ENCODE data around the gene BRAF. TPM values are rescaled to one million over a fixed set of nuclear protein-coding genes. Genes with fewer than 3 reads are reported as not detected.

The BRAF gene
- total RNA-seq, 3 donors from 2014 or later: 25.5 to 44.2 (median 29.2) TPM

- Histone ChIP-seq H3K36me3 (ENCODE audit: low read depth) (no peaks in the 10 kb centered on the region), H3K9me3 (no peaks in the 10 kb centered on the region), H3K4me1 (ENCODE audit: low read depth) (peaks cover 7% of the 10 kb centered on the region), H3K4me3 (no peak overlapping the region)
- no peak for DNase-seq
- intact Hi-C loops (cut with DNase I, micrococcal nuclease): no loop called here
- TF ChIP-seq CTCF (IDR thresholded peaks at IDR 0.05): no peak
- ATAC-seq: no peak
These were observed 233.2 kb downstream of the BRAF start for GRCh38 chr7:140691376-140692045.

- no peak for TF ChIP-seq CTCF (IDR thresholded peaks at IDR 0.05)
- no peak for DNase-seq
- Histone ChIP-seq H3K4me3 (no peak overlapping the region), H3K4me1 (ENCODE audit: low read depth) (no peaks in the 10 kb centered on the region), H3K36me3 (ENCODE audit: low read depth) (no peaks in the 10 kb centered on the region), H3K9me3 (no peaks in the 10 kb centered on the region)
- no peak for ATAC-seq
- intact Hi-C loops (cut with DNase I, micrococcal nuclease): no loop called here
These were observed 235.3 kb downstream of the BRAF start for GRCh38 chr7:140689199-140690152.

- Histone ChIP-seq H3K36me3 (ENCODE audit: low read depth) (no peaks in the 10 kb centered on the region), H3K4me1 (ENCODE audit: low read depth) (no peaks in the 10 kb centered on the region), H3K9me3 (no peaks in the 10 kb centered on the region), H3K4me3 (no peak overlapping the region)
- intact Hi-C loops (cut with DNase I, micrococcal nuclease): no loop called here
- no peak for ATAC-seq
- DNase-seq: no peak
- TF ChIP-seq CTCF (IDR thresholded peaks at IDR 0.05): no peak
These were observed 236.4 kb downstream of the BRAF start for GRCh38 chr7:140688341-140688740.

GRCh38 chr7:140686921-140687320 lies 237.8 kb downstream of the BRAF start:
- Histone ChIP-seq H3K9me3 (no peaks in the 10 kb centered on the region), H3K36me3 (ENCODE audit: low read depth) (no peaks in the 10 kb centered on the region), H3K4me3 (no peak overlapping the region), H3K4me1 (ENCODE audit: low read depth) (no peaks in the 10 kb centered on the region)
- ATAC-seq: no peak
- no peak for TF ChIP-seq CTCF (IDR thresholded peaks at IDR 0.05)
- intact Hi-C loops (cut with DNase I, micrococcal nuclease): no loop called here
- DNase-seq: no peak

- Histone ChIP-seq H3K4me1 (ENCODE audit: low read depth) (no peaks in the 10 kb centered on the region), H3K36me3 (ENCODE audit: low read depth) (no peaks in the 10 kb centered on the region)
- no peak for TF ChIP-seq CTCF (IDR thresholded peaks at IDR 0.05)
These were observed 239.2 kb downstream of the BRAF start for GRCh38 chr7:140685407-140686087.

More at GRCh38 chr7:140685407-140686087, 239.2 kb downstream of the BRAF start:
- DNase-seq: no peak
- intact Hi-C loops (cut with DNase I, micrococcal nuclease): no loop called here
- no peak overlapping the region for H3K4me3 ChIP-seq
- H3K9me3 ChIP-seq: no peaks in the 10 kb centered on the region
- ATAC-seq: no peak

Data from mucosa of descending colon (tissue), 3 donors.